DOHH2 (cell line): Measurements from ENCODE around the gene HIBADH.

ENCODE experiments used
- H3F3A ChIP-seq: fragments of 200-600 bp; sonication (generic), shearing (Covaris generic); 2 replicates; pipeline ENCODE4 v1.6.0; 2016; ENCODE audit warnings: antibody characterized with exemption, mild to moderate bottlenecking; ENCODE audit not compliant: control insufficient read depth, insufficient read depth
- H3K27ac ChIP-seq: fragments of 200-600 bp; sonication (generic); 2 replicates; pipeline ENCODE4 v1.5.1; 2014; ENCODE audit warnings: low read depth, mild to moderate bottlenecking, low read length, moderate library complexity
- H3K27me3 ChIP-seq: fragments of 200-600 bp; sonication (generic); 2 replicates; pipeline ENCODE4 v1.6.1; 2014; ENCODE audit warnings: mild to moderate bottlenecking, low read length, mixed read lengths; ENCODE audit not compliant: control insufficient read depth
- H3K36me3 ChIP-seq: fragments of 200-600 bp; sonication (generic); 2 replicates; pipeline ENCODE4 v1.6.1; 2014; ENCODE audit warnings: mild to moderate bottlenecking, low read length, moderate library complexity, mixed read lengths; ENCODE audit not compliant: control insufficient read depth
- H3K4me1 ChIP-seq: fragments of 200-600 bp; sonication (generic); 2 replicates; pipeline ENCODE4 v1.6.1; 2014; ENCODE audit warnings: mild to moderate bottlenecking, low read length, mixed read lengths; ENCODE audit not compliant: control insufficient read depth
- H3K4me2 ChIP-seq: fragments of 200-600 bp; sonication (generic); 2 replicates; pipeline ENCODE4 v1.6.0; 2014; ENCODE audit warnings: mild to moderate bottlenecking, low read length, moderate library complexity
- H3K4me3 ChIP-seq: fragments of 200-600 bp; sonication (generic); 2 replicates; pipeline ENCODE4 v1.5.1; 2014; ENCODE audit warnings: mild to moderate bottlenecking, low read length, mixed read lengths
- H3K79me2 ChIP-seq: fragments of 200-600 bp; sonication (generic); 2 replicates; pipeline ENCODE4 v1.6.1; 2014; ENCODE audit warnings: mild to moderate bottlenecking, low read length, mixed read lengths; ENCODE audit not compliant: control insufficient read depth
- H3K9me2 ChIP-seq: fragments of 200-600 bp; sonication (generic); replicated peaks from 2 replicates; pipeline ENCODE4 v1.6.1; 2014; ENCODE audit warnings: mild to moderate bottlenecking, low read length, mixed read lengths; ENCODE audit not compliant: control insufficient read depth
- H3K9me3 ChIP-seq: fragments of 200-600 bp; sonication (generic); 2 replicates; pipeline ENCODE4 v1.6.1; 2014; ENCODE audit warnings: antibody characterized with exemption, low read length, mixed read lengths; ENCODE audit not compliant: control insufficient read depth, insufficient read depth
- H4K20me1 ChIP-seq: fragments of 200-600 bp; sonication (generic); 2 replicates; pipeline ENCODE4 v1.6.0; 2014; ENCODE audit warnings: low read depth, mild to moderate bottlenecking, antibody characterized with exemption, low read length, moderate library complexity; ENCODE audit not compliant: control insufficient read depth, insufficient read depth
- CTCF ChIP-seq: fragments of 200-600 bp; sonication (generic); IDR thresholded peaks from one replicate; pipeline ENCODE4 v1.5.1; 2014; ENCODE audit warnings: antibody characterized with exemption, mild to moderate bottlenecking, low read depth, low read length; ENCODE audit not compliant: poor library complexity, severe bottlenecking
- EZH2phosphoT487 ChIP-seq: fragments of 200-600 bp; sonication (generic); IDR thresholded peaks from 2 replicates; pipeline ENCODE4 v1.6.1; 2017; ENCODE audit warnings: borderline replicate concordance, mild to moderate bottlenecking, antibody characterized with exemption, low read length, moderate library complexity, mixed read lengths

HIBADH gene

GRCh38 chr7:27560706-27561235 is 101.9 kb downstream of the HIBADH start:
- TF ChIP-seq EZH2phosphoT487 (no peak), CTCF (no peak)
- no peak overlapping the region for H3K27ac ChIP-seq
- no peaks in the 10 kb centered on the region for H3K36me3 ChIP-seq
- no peak overlapping the region for H3K4me2 ChIP-seq
- H4K20me1 ChIP-seq = no peaks in the 10 kb centered on the region
- no peaks in the 10 kb centered on the region for H3K79me2 ChIP-seq
- H3K9me3 ChIP-seq = no peaks in the 10 kb centered on the region
- H3K9me2 ChIP-seq = no peaks in the 10 kb centered on the region
- no peak overlapping the region for H3K4me3 ChIP-seq
- H3K4me1 ChIP-seq = no peaks in the 10 kb centered on the region
- no peaks in the 10 kb centered on the region for H3K27me3 ChIP-seq
- H3F3A ChIP-seq = no peaks in the 10 kb centered on the region

- Histone ChIP-seq H4K20me1 (no peaks in the 10 kb centered on the region), H3K9me3 (no peaks in the 10 kb centered on the region), H3K27ac (no peak overlapping the region), H3K4me1 (no peaks in the 10 kb centered on the region), H3K79me2 (no peaks in the 10 kb centered on the region), H3K9me2 (no peaks in the 10 kb centered on the region), H3K36me3 (no peaks in the 10 kb centered on the region), H3K4me3 (no peak overlapping the region), H3K27me3 (no peaks in the 10 kb centered on the region), H3K4me2 (no peak overlapping the region), H3F3A (no peaks in the 10 kb centered on the region)
- TF ChIP-seq EZH2phosphoT487 = no peak
- no peak for TF ChIP-seq CTCF
These were observed 107.0 kb downstream of the HIBADH start for GRCh38 chr7:27555670-27556069.

GRCh38 chr7:27554826-27555225 is 107.9 kb downstream of the HIBADH start:
- H3K79me2 ChIP-seq = no peaks in the 10 kb centered on the region
- no peaks in the 10 kb centered on the region for H3K9me3 ChIP-seq
- H3K36me3 ChIP-seq = no peaks in the 10 kb centered on the region
- no peak overlapping the region for H3K4me2 ChIP-seq
- no peaks in the 10 kb centered on the region for H3F3A ChIP-seq
- H3K4me3 ChIP-seq = no peak overlapping the region
- no peaks in the 10 kb centered on the region for H4K20me1 ChIP-seq
- H3K9me2 ChIP-seq = no peaks in the 10 kb centered on the region
- H3K27ac ChIP-seq = no peak overlapping the region
- no peaks in the 10 kb centered on the region for H3K4me1 ChIP-seq
- no peaks in the 10 kb centered on the region for H3K27me3 ChIP-seq
- TF ChIP-seq CTCF = no peak
- TF ChIP-seq EZH2phosphoT487 = no peak
